Body of pancreas (tissue), 4 donors: ENCODE results near the gene ATE1. TPM values are rescaled to one million over a fixed set of nuclear protein-coding genes. Genes with fewer than 3 reads are reported as not detected.

ENCODE experiments used
- ATAC-seq: fragments of 150-250 bp; one replicate; pipeline ENCODE4 v1.9.1; 2016
- DNase-seq, 4 donors: peaks; one replicate each; pipeline ENCODE4 v3.0.0-alpha.2; 2019
- H3K27ac ChIP-seq, 4 donors: fragments of 200-600 bp; sonication (generic); 1 replicate in 3 of 4; 2 replicates in 1 of 4; pipeline versions ENCODE4 v1.5.1 to v1.6.1; 2016 to 2019; ENCODE audit warnings: mild to moderate bottlenecking in 1 of 4, mixed read lengths in 1 of 4, moderate library complexity in 1 of 4
- H3K27me3 ChIP-seq, 2 donors: fragments of 200-600 bp; sonication (generic); one replicate each; pipeline ENCODE4 v1.6.0; 2016; ENCODE audit warnings: mild to moderate bottlenecking in 1 of 2
- H3K36me3 ChIP-seq, 2 donors: fragments of 200-600 bp; sonication (generic); replicated peaks in 1 of 2; 2 replicates each; pipeline ENCODE4 v1.5.1; 2016; ENCODE audit warnings: low read depth in 2 of 2; ENCODE audit not compliant: insufficient read depth in 1 of 2
- H3K4me1 ChIP-seq: fragments of 200-600 bp; sonication (generic); one replicate; pipeline ENCODE4 v1.6.0; 2016
- H3K4me3 ChIP-seq, 2 donors: fragments of 200-600 bp; sonication (generic); 1 replicate in 1 of 2; 2 replicates in 1 of 2; pipeline ENCODE4 v1.5.1; 2016 to 2019
- H3K9me3 ChIP-seq, 3 donors: fragments of 200-600 bp; sonication (generic); 1 replicate in 2 of 3; 2 replicates in 1 of 3; pipeline ENCODE4 v1.5.1; 2016
- CTCF ChIP-seq, 7 experiments: fragments of 450-650 bp in 4 of 7; fragments of 200-600 bp in 3 of 7; sonication (generic) in 3 of 7; IDR thresholded peaks; one replicate each; pipeline ENCODE4 v1.5.1; 2016 to 2019; ENCODE audit warnings: antibody characterized with exemption in 7 of 7
- POLR2A ChIP-seq, 3 donors: fragments of 450-650 bp; IDR thresholded peaks; one replicate each; pipeline ENCODE4 v1.6.1; 2016; ENCODE audit warnings: antibody characterized with exemption in 3 of 3, mild to moderate bottlenecking in 2 of 3
- WGBS, 2 donors: methylation state at CpG; one replicate each; pipeline ENCODE4 v1.1.5; 2017; 5-methylcytosine and 5-hydroxymethylcytosine counted together
- intact Hi-C: fragments of 100-400 bp; cut with DNase I; formaldehyde crosslinking; loops from one replicate; pipeline ENCODE4 v1.15.1; 2023
- total RNA-seq, 2 donors: library from RNA; depleted of rRNA; stranded (reverse); fragments of >200 nt; gene quantifications; one replicate each; pipeline ENCODE4 v1.1.0, GENCODE V29; 2016

Gene ATE1
- total RNA-seq, 2 donors from 2014 or later, result 15.0 to 19.8 TPM

GRCh38 chr10:121822180-121822579 is 105.7 kb downstream of the ATE1 start:
- no peak for ATAC-seq
- 82 to 90% methylated on average over 1 of the region's 1 CpG for WGBS, 2 donors

GRCh38 chr10:121819049-121819448 is 108.8 kb downstream of the ATE1 start:
- intact Hi-C loops, result no loop called here
- Histone ChIP-seq H3K9me3 (no peaks in the 10 kb centered on the region), H3K4me3 (no peak overlapping the region), H3K4me1 (no peaks in the 10 kb centered on the region), H3K36me3 (no peaks in the 10 kb centered on the region), H3K27ac (no peak overlapping the region), H3K27me3 (no peaks in the 10 kb centered on the region)
- WGBS, 2 donors, result 74 to 77% methylated on average over 2 of the region's 2 CpGs
- ATAC-seq (no peak), DNase-seq (no peak)
- no peak for TF ChIP-seq POLR2A (IDR thresholded peaks at IDR 0.05)
- no peak for TF ChIP-seq CTCF (IDR thresholded peaks at IDR 0.05)

More at GRCh38 chr10:121822180-121822579, 105.7 kb downstream of the ATE1 start:
- no peak for DNase-seq
- TF ChIP-seq POLR2A (IDR thresholded peaks at IDR 0.05) (no peak), CTCF (IDR thresholded peaks at IDR 0.05) (no peak)
- Histone ChIP-seq H3K27ac (no peak overlapping the region), H3K9me3 (no peaks in the 10 kb centered on the region), H3K36me3 (no peaks in the 10 kb centered on the region), H3K4me1 (no peaks in the 10 kb centered on the region), H3K27me3 (no peaks in the 10 kb centered on the region), H3K4me3 (no peak overlapping the region)
- intact Hi-C loops, result loop anchor here (5.0 kb wide), 1 partner anchor 65 kb away; no protein-coding TSS in a partner anchor

GRCh38 chr10:121818599-121818998 is 109.2 kb downstream of the ATE1 start:
- Histone ChIP-seq H3K27ac (no peak overlapping the region), H3K4me1 (no peaks in the 10 kb centered on the region), H3K36me3 (no peaks in the 10 kb centered on the region), H3K4me3 (no peak overlapping the region), H3K9me3 (no peaks in the 10 kb centered on the region), H3K27me3 (no peaks in the 10 kb centered on the region)
- TF ChIP-seq POLR2A (IDR thresholded peaks at IDR 0.05), result no peak
- no peak for TF ChIP-seq CTCF (IDR thresholded peaks at IDR 0.05)
- no peak for ATAC-seq
- no peak for DNase-seq
- intact Hi-C loops, result no loop called here
- 45 to 56% methylated on average over 2 of the region's 2 CpGs for WGBS, 2 donors

- intact Hi-C loops, result no loop called here
Measured at GRCh38 chr10:121816197-121816596, 111.6 kb downstream of the ATE1 start.

More at GRCh38 chr10:121816197-121816596, 111.6 kb downstream of the ATE1 start:
- H3K4me1 ChIP-seq, result no peaks in the 10 kb centered on the region
- TF ChIP-seq CTCF (IDR thresholded peaks at IDR 0.05) (no peak), POLR2A (IDR thresholded peaks at IDR 0.05) (no peak)
- no peak overlapping the region for H3K27ac ChIP-seq
- no peaks in the 10 kb centered on the region for H3K9me3 ChIP-seq
- no peaks in the 10 kb centered on the region for H3K36me3 ChIP-seq
- WGBS, 2 donors, result 89 to 92% methylated on average over 1 of the region's 1 CpG
- ATAC-seq (no peak), DNase-seq (no peak)
- H3K4me3 ChIP-seq, result no peak overlapping the region
- no peaks in the 10 kb centered on the region for H3K27me3 ChIP-seq
